ENCODE data around the gene SAV1.

DNA sequence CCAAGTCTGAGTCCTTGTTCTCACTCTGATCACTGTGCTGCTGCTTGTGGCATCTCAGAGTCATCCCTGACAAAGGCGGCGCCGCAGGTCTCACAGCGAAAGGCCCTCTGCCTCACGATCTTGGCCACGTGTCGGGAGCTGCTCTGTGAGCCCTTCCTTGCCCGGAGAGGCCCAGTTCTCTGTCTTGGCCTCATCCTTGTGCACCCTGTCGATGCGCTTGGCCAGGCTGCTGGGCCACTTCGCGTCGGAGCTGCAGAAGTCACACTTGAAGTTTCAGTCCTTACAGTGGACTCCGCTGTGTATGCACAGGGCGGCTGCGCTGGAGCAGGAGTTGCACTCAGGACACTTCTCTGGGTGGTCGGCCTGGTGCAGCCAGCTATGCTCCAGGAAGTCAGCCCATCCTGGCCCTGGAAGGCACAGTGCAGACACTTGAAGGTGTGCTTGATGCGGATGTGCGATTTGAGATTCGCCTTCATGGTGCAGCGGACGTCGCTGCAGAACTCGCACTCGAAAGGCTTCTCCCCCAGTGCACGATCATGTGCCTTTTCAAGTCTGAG is 36.4 kb upstream of the SAV1 start:
- TF ChIP-seq SIN3A (IDR thresholded peaks at IDR 0.05; ENCODE audit: low read depth, low read length) (no peak), RAD51 (IDR thresholded peaks at IDR 0.05) (no peak)

Measured in GM12878 (cell line).